H1 (cell line): ENCODE measurements around the gene RUFY3. TPM values are rescaled to one million over a fixed set of nuclear protein-coding genes. Genes with fewer than 3 reads are reported as not detected.

Source experiments
- CTCF ChIA-PET: fragments of 300-600 bp; sonication (Branson Sonifier 250); formaldehyde crosslinking; loops from one replicate; lab custom pipeline; 2021; ENCODE audit not compliant: partially characterized antibody; lab: Charles Lee
- POLR2A ChIA-PET: fragments of 300-600 bp; sonication (Branson Sonifier 250); formaldehyde crosslinking; loops from one replicate; lab custom pipeline; 2021; ENCODE audit warnings: inconsistent platforms; ENCODE audit not compliant: partially characterized antibody; lab: Charles Lee
- DNase-seq, 2 experiments: peaks; one replicate each; pipeline versions ENCODE4 v3.0.0 to v3.0.0-alpha.2; 2010 to 2022; ENCODE audit warnings: low spot score in 2 of 2, low read depth in 1 of 2, mixed read lengths in 1 of 2
- FAIRE-seq: peaks from 2 replicates; lab custom pipeline; 2011; peaks lifted over from hg19 to GRCh38; lab: Jason Lieb, UNC
- H2AFZ ChIP-seq: 2 replicates; pipeline ENCODE4 v1.8.1; 2012; ENCODE audit warnings: low read length, inconsistent platforms
- H2AK5ac ChIP-seq: 2 replicates; pipeline ENCODE4 v1.6.1; 2013; ENCODE audit warnings: low read depth, low read length
- H2BK120ac ChIP-seq: replicated peaks from 2 replicates; pipeline ENCODE3; 2013; ENCODE audit warnings: low read depth, low read length, inconsistent platforms
- H2BK12ac ChIP-seq: 2 replicates; pipeline ENCODE4 v1.6.1; 2013; ENCODE audit warnings: low read depth, low read length
- H2BK15ac ChIP-seq: 2 replicates; pipeline ENCODE4 v1.6.1; 2013; ENCODE audit warnings: low read length
- H2BK20ac ChIP-seq: 2 replicates; pipeline ENCODE4 v1.6.1; 2013; ENCODE audit warnings: low read length
- H2BK5ac ChIP-seq: 2 replicates; pipeline ENCODE4 v1.6.1; 2013; ENCODE audit warnings: low read depth, low read length
- H3K14ac ChIP-seq: 2 replicates; pipeline ENCODE4 v1.6.1; 2013; ENCODE audit warnings: inconsistent platforms; ENCODE audit not compliant: insufficient read length
- H3K18ac ChIP-seq: 2 replicates; pipeline ENCODE4 v1.6.1; 2013; ENCODE audit warnings: low read length; ENCODE audit errors: extremely low read depth
- H3K23ac ChIP-seq: 2 replicates; pipeline ENCODE4 v1.6.1; 2013; ENCODE audit warnings: inconsistent platforms; ENCODE audit not compliant: insufficient read length
- H3K23me2 ChIP-seq: 2 replicates; pipeline ENCODE4 v1.6.1; 2013; ENCODE audit warnings: low read depth, low read length
- H3K27ac ChIP-seq: 2 replicates; pipeline ENCODE4 v1.6.1; 2011; ENCODE audit warnings: low read depth, low read length, inconsistent platforms
- H3K27me3 ChIP-seq, 4 experiments: replicated peaks in 1 of 4; 1 replicate in 1 of 4; 2 replicates in 3 of 4; pipeline versions ENCODE4 v1.6.1 to v1.8.1; 2011 to 2013; ENCODE audit warnings: low read length in 3 of 4, mild to moderate bottlenecking in 3 of 4, inconsistent platforms in 2 of 4, mixed read lengths in 2 of 4, moderate library complexity in 1 of 4; ENCODE audit not compliant: control insufficient read depth in 3 of 4, insufficient read depth in 3 of 4; ENCODE audit errors: extremely low read depth in 1 of 4
- H3K36me3 ChIP-seq, 4 experiments: 2 replicates each; pipeline versions ENCODE4 v1.6.1 to v1.8.1; 2011 to 2013; ENCODE audit warnings: mild to moderate bottlenecking in 4 of 4, low read length in 3 of 4, moderate library complexity in 2 of 4, control low read depth in 1 of 4, inconsistent platforms in 1 of 4; ENCODE audit not compliant: insufficient read depth in 4 of 4, control insufficient read depth in 2 of 4
- H3K4ac ChIP-seq: replicated peaks from 2 replicates; pipeline ENCODE3; 2013; ENCODE audit warnings: low read length, low read depth, mixed read lengths, inconsistent platforms; ENCODE audit not compliant: insufficient read length
- H3K4me1 ChIP-seq, 4 experiments: replicated peaks in 1 of 4; 1 replicate in 1 of 4; 2 replicates in 3 of 4; pipeline versions ENCODE4 v1.6.1 to v1.8.1; 2011 to 2013; ENCODE audit warnings: low read length in 3 of 4, inconsistent platforms in 2 of 4, mixed read lengths in 1 of 4; ENCODE audit not compliant: insufficient read depth in 4 of 4, control insufficient read depth in 3 of 4
- H3K4me2 ChIP-seq, 2 experiments: 2 replicates each; pipeline versions ENCODE4 v1.6.1 to v1.8.1; 2011 to 2013; ENCODE audit warnings: low read depth in 2 of 2, low read length in 2 of 2, control low read depth in 1 of 2, inconsistent platforms in 1 of 2, mild to moderate bottlenecking in 1 of 2; ENCODE audit not compliant: insufficient read depth in 1 of 2
- H3K4me3 ChIP-seq, 4 experiments: fragments of 200-600, 300-600 bp in 1 of 4; sonication (generic), shearing (Covaris generic), sonication (Bioruptor Twin) in 1 of 4; 2 replicates each; pipeline versions ENCODE4 v1.5.1 to v1.8.1; 2011 to 2016; ENCODE audit warnings: low read length in 4 of 4, low read depth in 3 of 4, control low read depth in 2 of 4, inconsistent platforms in 2 of 4, mild to moderate bottlenecking in 2 of 4, mixed read lengths in 1 of 4, moderate library complexity in 1 of 4; ENCODE audit not compliant: insufficient read depth in 2 of 4; ENCODE audit errors: extremely low read depth in 1 of 4
- H3K56ac ChIP-seq: replicated peaks from 2 replicates; pipeline ENCODE3; 2013; ENCODE audit warnings: low read depth, mild to moderate bottlenecking, mixed read lengths, low read length, inconsistent platforms; ENCODE audit not compliant: insufficient read length
- H3K79me1 ChIP-seq: 2 replicates; pipeline ENCODE4 v1.6.1; 2013; ENCODE audit warnings: low read depth, low read length, control low read depth
- H3K79me2 ChIP-seq, 2 experiments: 2 replicates each; pipeline versions ENCODE4 v1.6.1 to v1.8.1; 2012 to 2013; ENCODE audit warnings: low read length in 2 of 2, mild to moderate bottlenecking in 2 of 2, inconsistent platforms in 1 of 2; ENCODE audit not compliant: insufficient read depth in 2 of 2, control insufficient read depth in 1 of 2
- H3K9ac ChIP-seq, 4 experiments: replicated peaks in 1 of 4; 1 replicate in 1 of 4; 2 replicates in 3 of 4; pipeline versions ENCODE4 v1.6.1 to v1.8.1; 2011 to 2013; ENCODE audit warnings: low read depth in 3 of 4, low read length in 3 of 4, control low read depth in 2 of 4, mild to moderate bottlenecking in 2 of 4, moderate library complexity in 2 of 4, inconsistent platforms in 1 of 4; ENCODE audit errors: extremely low read depth in 1 of 4
- H3K9me3 ChIP-seq, 2 experiments: 2 replicates each; pipeline versions ENCODE4 v1.6.1 to v1.8.1; 2012 to 2013; ENCODE audit warnings: mild to moderate bottlenecking in 2 of 2, moderate library complexity in 2 of 2, control low read depth in 1 of 2, inconsistent platforms in 1 of 2, low read depth in 1 of 2, low read length in 1 of 2, mixed read lengths in 1 of 2; ENCODE audit not compliant: insufficient read depth in 2 of 2
- H4K20me1 ChIP-seq, 2 experiments: replicated peaks in 1 of 2; 2 replicates each; pipeline versions ENCODE3 to v1.8.1; 2011 to 2013; ENCODE audit warnings: inconsistent platforms in 2 of 2, low read length in 2 of 2, mild to moderate bottlenecking in 1 of 2; ENCODE audit not compliant: insufficient read depth in 2 of 2, control insufficient read depth in 1 of 2
- H4K5ac ChIP-seq: 2 replicates; pipeline ENCODE4 v1.6.1; 2013; ENCODE audit warnings: low read length, low read depth, mixed read lengths, inconsistent platforms; ENCODE audit not compliant: insufficient read length
- H4K8ac ChIP-seq: 2 replicates; pipeline ENCODE4 v1.8.0; 2013; ENCODE audit warnings: mild to moderate bottlenecking, moderate library complexity, low read length, inconsistent platforms; ENCODE audit not compliant: insufficient read depth; ENCODE audit errors: extremely low read depth
- H4K91ac ChIP-seq: replicated peaks from 2 replicates; pipeline ENCODE3; 2013; ENCODE audit warnings: low read length, mixed read lengths, inconsistent platforms; ENCODE audit not compliant: insufficient read length
- NANOG ChIP-seq: IDR thresholded peaks from 2 replicates; pipeline ENCODE4 v1.6.1; 2011; ENCODE audit warnings: low read length, low read depth, mild to moderate bottlenecking, inconsistent platforms; ENCODE audit not compliant: insufficient read depth, poor library complexity, severe bottlenecking
- YY1 ChIP-seq: IDR thresholded peaks from 2 replicates; pipeline ENCODE4 v1.6.1; 2011; ENCODE audit warnings: low read depth, mild to moderate bottlenecking, low read length
- polyA plus RNA-seq, 7 experiments: library from polyadenylated mRNA; depleted of rRNA in 3 of 7; stranded (reverse) in 5 of 7; unstranded in 2 of 7; fragments of >200 nt in 5 of 7; fragments of 200-250 nt in 2 of 7; gene quantifications; 1 replicate in 5 of 7; 2 replicates in 1 of 7; 4 replicates in 1 of 7; pipeline versions ENCODE4 v1.2.1 to v1.2.3, GENCODE V29; 2011 to 2013; ENCODE audit warnings: missing spikeins in 2 of 7, mixed read lengths in 2 of 7
- total RNA-seq: library from RNA; stranded (reverse); fragmentation: NEBNext Ultra II Directional; extraction: Animal tissue kit (Norgen Biotek cat#: 25700); gene quantifications from 2 replicates; pipeline ENCODE4 v1.2.1, GENCODE V29; 2021
- TF ChIP-seq, protein P1 (sequence below), 3 experiments: IDR thresholded peaks; 1 replicate in 2 of 3; 2 replicates in 1 of 3; pipeline versions ENCODE4 v1.5.1 to v1.6.1; 2011; ENCODE audit warnings: low read length in 3 of 3, mild to moderate bottlenecking in 3 of 3, inconsistent platforms in 2 of 3, low read depth in 1 of 3, moderate library complexity in 1 of 3; ENCODE audit not compliant: insufficient read depth in 1 of 3; ENCODE audit errors: control extremely low read depth in 1 of 3

Gene RUFY3
- total and polyA plus RNA-seq, 2 of the 8 experiments (the other 6 are each of a cell fraction or from before 2014, with no cell fraction given), result 7.8 to 33.1 TPM

DNA sequence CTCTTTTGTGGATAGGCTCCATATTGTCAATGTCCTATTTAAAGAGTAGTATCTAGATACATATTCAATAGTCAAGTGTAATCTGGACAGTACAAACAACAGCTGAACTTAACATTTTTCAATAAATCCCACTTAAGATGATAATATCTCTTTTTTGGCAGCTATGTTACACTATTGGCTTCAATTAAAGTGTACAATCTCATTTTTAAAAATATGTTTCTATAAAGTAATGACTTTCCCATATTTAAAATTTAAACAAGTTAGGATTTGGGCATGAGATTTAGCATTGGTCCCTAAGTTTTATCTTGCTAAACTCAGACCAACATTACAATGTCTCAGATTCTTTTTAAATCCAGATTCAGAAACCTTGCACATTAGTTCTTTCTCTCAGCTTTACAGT is 47.6 kb upstream of the RUFY3 start:
- no peak overlapping the region for H2BK5ac ChIP-seq
- H3K27ac ChIP-seq, result no peak overlapping the region
- no peak overlapping the region for H2BK12ac ChIP-seq
- DNase-seq (no peak), FAIRE-seq (no peak)
- H3K4me1 ChIP-seq, result no peaks in the 10 kb centered on the region
- no peaks in the 10 kb centered on the region for H4K20me1 ChIP-seq
- H3K27me3 ChIP-seq, result no peaks in the 10 kb centered on the region
- no peak overlapping the region for H2BK20ac ChIP-seq
- H4K5ac ChIP-seq, result no peak overlapping the region
- CTCF ChIA-PET, result interaction anchor here (1.0 to 1.5 kb wide), 2 partner anchors 11 to 18 kb away, joined by 3 to 5 read pairs; no protein-coding TSS in a partner anchor
- H2BK15ac ChIP-seq, result no peak overlapping the region
- no peak overlapping the region for H3K18ac ChIP-seq
- H3K9ac ChIP-seq, result no peak overlapping the region
- no peak overlapping the region for H2AK5ac ChIP-seq
- no peak for TF ChIP-seq YY1
- TF ChIP-seq, protein P1, sequence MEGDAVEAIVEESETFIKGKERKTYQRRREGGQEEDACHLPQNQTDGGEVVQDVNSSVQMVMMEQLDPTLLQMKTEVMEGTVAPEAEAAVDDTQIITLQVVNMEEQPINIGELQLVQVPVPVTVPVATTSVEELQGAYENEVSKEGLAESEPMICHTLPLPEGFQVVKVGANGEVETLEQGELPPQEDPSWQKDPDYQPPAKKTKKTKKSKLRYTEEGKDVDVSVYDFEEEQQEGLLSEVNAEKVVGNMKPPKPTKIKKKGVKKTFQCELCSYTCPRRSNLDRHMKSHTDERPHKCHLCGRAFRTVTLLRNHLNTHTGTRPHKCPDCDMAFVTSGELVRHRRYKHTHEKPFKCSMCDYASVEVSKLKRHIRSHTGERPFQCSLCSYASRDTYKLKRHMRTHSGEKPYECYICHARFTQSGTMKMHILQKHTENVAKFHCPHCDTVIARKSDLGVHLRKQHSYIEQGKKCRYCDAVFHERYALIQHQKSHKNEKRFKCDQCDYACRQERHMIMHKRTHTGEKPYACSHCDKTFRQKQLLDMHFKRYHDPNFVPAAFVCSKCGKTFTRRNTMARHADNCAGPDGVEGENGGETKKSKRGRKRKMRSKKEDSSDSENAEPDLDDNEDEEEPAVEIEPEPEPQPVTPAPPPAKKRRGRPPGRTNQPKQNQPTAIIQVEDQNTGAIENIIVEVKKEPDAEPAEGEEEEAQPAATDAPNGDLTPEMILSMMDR (IDR thresholded peaks at IDR 0.05; ENCODE audit: control extremely low read depth in 1 of 3, insufficient read depth in 1 of 3, low read depth in 1 of 3, low read length in 3 of 3), result no peak
- no peak for TF ChIP-seq NANOG
- H3K4me2 ChIP-seq, result no peak overlapping the region
- H3K9me3 ChIP-seq, result no peaks in the 10 kb centered on the region
- no peak overlapping the region for H3K14ac ChIP-seq
- H4K91ac ChIP-seq, result no peak overlapping the region
- no peak overlapping the region for H3K23ac ChIP-seq
- no peak overlapping the region for H3K56ac ChIP-seq
- H3K36me3 ChIP-seq, result no peaks in the 10 kb centered on the region
- H3K4me3 ChIP-seq, result no peak overlapping the region
- no peaks in the 10 kb centered on the region for H3K79me1 ChIP-seq
- H4K8ac ChIP-seq, result no peak overlapping the region
- H3K23me2 ChIP-seq, result no peaks in the 10 kb centered on the region; the same call in 1 of the 2 replicates
- no peak overlapping the region for H2AFZ ChIP-seq
- H2BK120ac ChIP-seq, result no peak overlapping the region
- no peaks in the 10 kb centered on the region for H3K79me2 ChIP-seq
- POLR2A ChIA-PET, result no interaction called here
- H3K4ac ChIP-seq, result no peak overlapping the region
